Sigmoid colon (tissue), 3 donors: ENCODE measurements around the gene GNAI2.

Experiments
- CTCF ChIP-seq, 4 experiments: fragments of 450-650 bp in 3 of 4; fragments of 200-600 bp in 1 of 4; IDR thresholded peaks; one replicate each; pipeline ENCODE4 v1.5.1; 2016 to 2019; ENCODE audit warnings: antibody characterized with exemption in 4 of 4, mild to moderate bottlenecking in 3 of 4, moderate library complexity in 2 of 4
- POLR2A ChIP-seq, 2 donors: fragments of 450-650 bp; IDR thresholded peaks; one replicate each; pipeline ENCODE4 v1.6.1; 2016; ENCODE audit warnings: antibody characterized with exemption in 2 of 2, mild to moderate bottlenecking in 2 of 2, moderate library complexity in 2 of 2

- TF ChIP-seq CTCF (IDR thresholded peaks at IDR 0.05) (no peak), POLR2A (IDR thresholded peaks at IDR 0.05) (no peak)
These were observed 22.2 kb downstream of the GNAI2 start for GRCh38 chr3:50258029-50258680.
